Activated T-cell treated with anti-CD3 and anti-CD28 coated beads for 48 hours (primary cell): ENCODE results near the gene USB1.
"Not testable (repeated sequence)": the region's sequence is repeated elsewhere in the genome, so short reads cannot be mapped to it uniquely, and the experiment has no call there.

Source experiments
- DNase-seq: peaks from one replicate; pipeline ENCODE4 v3.0.0-alpha.2; 2020; ENCODE audit warnings: low read depth

Gene USB1

DNA sequence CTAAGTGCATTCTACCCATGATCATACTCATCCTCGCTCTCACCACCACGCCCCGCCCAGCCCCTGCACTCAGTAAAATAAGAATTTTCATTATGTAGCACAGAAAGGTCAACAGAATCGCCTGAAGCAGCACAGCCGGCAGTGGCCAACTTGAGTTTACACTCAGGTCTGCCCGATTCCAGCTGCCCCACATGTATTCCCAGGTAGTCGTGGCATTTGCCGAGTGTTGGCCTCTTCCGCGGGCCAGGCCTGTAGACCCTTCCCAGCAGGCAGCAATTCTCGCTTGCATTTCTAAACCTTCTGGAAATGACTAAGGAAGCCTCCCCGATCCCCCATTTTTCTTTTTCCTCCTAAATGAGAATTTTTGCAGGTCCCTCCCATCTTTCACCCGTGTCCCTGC, 30.9 kb upstream of the USB1 start:
- no peak for DNase-seq

- DNase-seq, result no peak
These were observed 30.2 kb upstream of the USB1 start, which contains the start of gene CNGB1 for GRCh38 chr16:57970970-57971369. Gene CNGB1 (minus strand): TSS chr16:57971128. CDS start chr16:57967286, 3,842 bp downstream.

- no peak for DNase-seq
These were observed 29.4 kb upstream of the USB1 start for GRCh38 chr16:57971848-57972247.

DNA sequence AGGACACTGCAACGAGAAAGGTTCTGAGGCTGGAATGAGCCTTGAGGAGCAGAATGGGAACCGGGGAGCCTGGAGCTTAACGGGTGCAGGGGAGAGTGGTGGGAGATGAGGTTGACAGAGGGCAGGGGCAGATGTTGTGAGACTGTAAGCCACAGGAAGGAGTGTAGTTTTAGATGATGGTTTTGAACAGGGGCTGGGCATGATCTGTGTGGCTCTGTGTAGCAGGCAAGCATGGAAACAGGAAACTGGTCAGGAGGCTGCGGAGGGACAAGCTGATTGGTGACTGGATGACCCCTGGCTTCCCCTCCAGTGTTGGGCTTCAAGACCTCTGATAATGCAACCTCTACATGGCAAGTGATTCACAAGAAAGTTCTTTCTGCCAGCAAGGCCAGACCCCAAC, 28.9 kb upstream of the USB1 start:
- DNase-seq, result no peak

DNA sequence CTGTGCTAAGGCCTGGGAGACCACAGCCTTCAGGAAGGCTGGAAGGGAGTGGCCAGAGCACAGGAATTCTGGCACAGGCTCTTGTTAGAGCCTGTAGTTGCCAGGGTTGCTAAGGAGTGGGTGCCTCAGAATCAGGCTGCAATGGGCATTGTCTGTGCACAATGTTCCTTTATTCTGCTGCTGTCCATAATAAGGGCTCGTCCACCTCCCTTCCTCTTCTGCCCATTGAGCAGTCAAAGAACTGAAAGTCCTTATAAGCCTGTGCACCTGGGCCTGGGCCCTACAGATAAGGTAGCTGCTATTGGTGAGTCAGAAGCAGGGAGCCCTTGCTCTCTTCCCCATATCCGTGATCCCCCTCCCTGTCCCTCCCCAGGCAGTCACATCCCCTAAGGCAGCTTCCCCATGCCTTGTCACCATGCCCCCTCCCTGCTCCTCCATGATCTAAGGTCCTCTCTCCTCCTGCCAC, 24.8 kb upstream of the USB1 start:
- no peak for DNase-seq

DNA sequence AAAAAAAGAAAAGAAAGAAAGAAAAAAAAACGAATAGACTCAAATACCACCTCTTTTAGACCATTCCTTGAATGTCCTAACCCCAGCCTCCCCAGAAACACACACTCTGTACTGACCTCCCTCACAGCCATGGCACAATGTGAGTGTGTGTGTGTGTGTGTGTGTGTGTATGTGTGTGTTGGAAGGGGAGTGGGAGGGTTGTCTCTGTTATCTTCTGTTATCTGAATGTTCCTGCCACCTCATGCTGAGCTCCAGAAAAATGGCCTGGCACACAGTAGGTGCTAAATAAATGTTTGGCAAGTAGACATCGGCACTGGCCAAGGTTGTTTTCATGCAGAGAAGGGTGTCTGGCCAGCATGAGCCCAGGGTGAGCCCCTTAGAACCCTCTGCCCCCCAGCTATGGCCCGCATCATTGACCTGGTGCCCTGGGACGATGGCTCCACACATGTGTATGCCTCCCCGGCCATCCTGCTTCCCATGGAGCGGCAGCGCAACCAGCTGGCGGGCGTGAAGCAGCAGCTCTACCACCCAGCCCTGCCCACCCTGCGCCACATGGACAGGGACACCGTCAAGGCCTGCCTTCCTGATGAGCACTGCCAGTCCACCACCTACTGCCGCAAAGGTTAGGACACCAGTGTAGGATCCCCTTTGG, 23.7 kb upstream of the USB1 start:
- no peak for DNase-seq

- not testable (repeated sequence) for DNase-seq
These were observed 23.1 kb upstream of the USB1 start for GRCh38 chr16:57978070-57978465.

DNA sequence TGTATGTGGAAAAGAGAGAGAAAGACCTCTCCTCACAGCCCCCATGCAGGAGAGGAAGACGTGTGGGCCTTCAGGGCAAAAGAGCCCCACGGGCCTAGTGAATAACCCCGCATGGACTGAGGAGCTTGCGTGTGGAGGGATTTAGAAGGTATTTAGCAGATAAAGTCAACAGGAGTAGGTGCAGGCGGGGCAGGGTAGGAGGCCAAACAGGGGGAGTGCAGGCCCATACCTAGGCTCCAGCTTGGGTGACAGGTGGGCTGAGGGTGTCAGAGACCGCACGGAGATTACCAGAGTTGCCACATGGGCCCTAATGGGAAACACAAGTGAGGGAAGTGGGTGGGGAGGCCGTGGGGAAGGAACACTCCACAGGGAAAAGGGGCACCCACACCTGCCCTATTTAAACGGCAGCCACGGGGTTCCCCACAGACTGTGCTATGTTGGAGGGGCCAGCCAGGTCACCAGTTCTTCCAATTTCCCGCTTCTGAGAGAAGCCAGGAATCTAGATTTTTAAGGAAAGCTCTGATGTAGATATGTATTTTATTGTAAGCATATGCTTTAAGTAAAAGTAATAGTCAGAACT, 22.1 kb upstream of the USB1 start:
- no peak for DNase-seq

- no peak for DNase-seq
These were observed 19.6 kb upstream of the USB1 start for GRCh38 chr16:57981636-57982035.

- DNase-seq, result no peak
These were observed 18.8 kb upstream of the USB1 start for GRCh38 chr16:57982385-57982784.

- peak; percentile 90 for DNase-seq
These were observed 16.6 kb upstream of the USB1 start for GRCh38 chr16:57984443-57985203.

DNA sequence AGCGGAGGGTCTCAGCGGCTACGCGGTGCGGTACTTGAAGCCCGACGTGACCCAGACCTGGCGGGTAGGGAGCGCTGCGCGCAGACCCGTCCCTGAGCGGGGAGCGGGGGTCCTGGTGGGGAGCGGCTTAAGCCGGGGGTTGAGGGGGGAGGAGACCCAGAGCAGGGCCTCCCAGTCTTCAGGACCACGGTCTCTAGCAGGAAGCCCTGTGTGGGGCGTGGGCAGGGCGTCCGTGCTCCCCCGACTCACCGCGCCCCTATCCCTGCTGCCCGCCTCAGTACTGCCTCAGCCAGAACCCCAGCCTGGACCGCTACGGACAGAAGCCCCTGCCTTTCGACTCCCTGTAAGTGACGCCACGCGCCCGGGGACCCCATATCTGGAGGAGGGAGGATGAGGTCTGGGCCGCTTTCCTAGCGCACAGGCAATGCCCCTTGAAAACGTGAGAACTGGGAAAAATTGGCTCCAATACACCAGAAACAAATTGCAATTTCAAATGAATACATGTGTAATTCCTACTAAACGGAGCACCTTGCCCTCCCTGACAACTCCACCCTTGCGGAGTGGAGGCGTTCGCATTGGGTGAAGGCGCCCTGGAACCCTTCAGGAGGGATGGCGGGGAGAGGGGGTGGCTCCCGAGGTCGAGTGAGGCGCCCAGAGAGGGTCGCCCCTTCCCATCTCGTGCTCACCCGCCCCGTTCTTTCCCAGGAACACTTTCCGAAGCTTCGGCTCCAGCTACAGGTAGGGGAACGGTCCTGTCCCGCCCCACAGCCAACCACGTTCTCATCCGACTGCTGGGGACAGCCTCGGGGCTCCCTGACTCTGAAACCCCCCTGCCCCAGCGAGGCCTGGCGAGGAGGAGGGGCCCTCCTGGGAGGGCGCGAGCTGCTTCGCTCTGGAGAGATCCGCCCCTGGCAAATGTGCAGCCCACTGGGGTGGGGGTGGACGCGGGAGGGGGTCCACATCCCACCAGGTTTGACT, 15.7 kb upstream of the USB1 start:
- no peak for DNase-seq

GRCh38 chr16:57986196-57986595, 15.0 kb upstream of the USB1 start:
- DNase-seq, result no peak

DNA sequence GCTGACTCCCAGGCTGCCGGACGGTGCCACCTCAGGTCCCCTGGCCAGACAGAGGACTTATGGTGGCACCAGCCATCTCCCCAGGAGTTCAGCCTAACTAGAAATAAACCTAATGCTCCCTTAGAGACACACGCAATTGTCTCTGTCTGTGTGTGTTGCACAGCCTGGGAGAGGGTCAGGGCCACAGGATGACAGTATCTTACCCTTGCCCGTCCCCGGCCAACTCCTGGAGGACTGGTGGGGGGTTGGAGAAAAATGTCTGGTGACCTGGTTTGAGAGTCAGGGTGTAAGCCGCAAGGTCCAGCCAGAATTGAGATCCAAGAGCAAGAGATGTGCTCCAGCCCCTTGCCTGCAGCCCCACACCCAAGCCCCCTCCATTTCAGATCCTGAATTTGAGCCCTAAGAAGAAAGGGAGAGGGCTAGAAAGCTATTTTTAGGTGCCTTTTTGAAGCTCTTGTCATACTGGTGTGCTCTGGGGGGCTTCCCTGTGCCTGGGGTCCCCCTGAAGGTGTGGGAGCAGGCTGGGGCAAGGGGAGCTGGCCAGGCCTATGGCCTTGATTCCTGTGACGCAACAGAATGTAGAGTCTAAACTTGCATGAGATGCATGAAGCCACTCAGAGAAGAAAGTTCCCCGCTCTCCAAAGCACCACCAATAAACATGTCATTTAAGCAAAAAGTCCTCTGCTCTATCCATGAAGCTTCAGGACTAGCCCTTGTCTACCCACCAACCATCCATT, 13.6 kb upstream of the USB1 start:
- DNase-seq, result no peak

DNA sequence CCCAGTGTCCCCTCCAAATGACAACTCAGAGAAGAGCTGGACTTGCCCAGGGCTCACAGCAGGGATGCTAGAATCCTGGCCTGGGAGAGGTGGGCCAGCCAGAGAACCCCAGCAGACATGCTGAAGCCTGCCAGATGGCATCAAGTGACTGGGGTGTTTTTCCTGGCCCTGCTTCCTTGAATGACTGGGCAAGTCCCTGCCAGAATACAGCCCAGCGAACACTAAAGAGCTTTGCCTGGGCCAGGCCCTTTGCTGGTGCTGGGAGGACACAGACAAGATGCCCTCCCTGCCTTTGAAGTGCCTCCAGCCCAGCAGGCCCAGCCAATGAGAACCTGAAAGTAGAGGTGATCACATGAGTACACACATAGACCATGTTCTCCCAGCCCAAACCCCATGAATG, 12.3 kb upstream of the USB1 start:
- DNase-seq, result no peak

DNA sequence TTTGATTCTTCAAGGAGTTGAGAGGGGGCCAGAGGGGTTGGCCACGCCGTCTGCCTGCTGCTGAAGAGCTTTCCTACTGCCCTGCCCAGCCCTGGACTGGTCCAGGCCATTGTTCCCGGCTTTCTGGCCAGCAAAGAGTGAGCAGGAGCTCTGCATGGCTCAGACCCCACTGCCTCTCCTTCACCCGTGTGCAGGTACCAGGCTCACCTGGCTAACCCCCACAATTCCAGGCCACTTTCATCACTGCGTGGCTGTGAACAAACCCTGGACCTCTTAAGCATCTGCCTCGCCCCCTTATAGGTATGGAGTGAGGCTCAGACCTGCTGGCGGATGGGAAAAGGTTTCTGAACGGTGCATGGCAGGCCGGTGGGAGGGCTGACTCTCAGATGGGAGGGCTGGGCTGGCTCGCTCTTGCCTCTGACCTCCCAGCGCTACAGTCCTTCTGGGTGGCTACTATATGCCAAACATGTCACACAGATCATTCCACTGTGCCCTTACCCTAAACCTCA, 9.6 kb upstream of the USB1 start:
- DNase-seq, result no peak

DNA sequence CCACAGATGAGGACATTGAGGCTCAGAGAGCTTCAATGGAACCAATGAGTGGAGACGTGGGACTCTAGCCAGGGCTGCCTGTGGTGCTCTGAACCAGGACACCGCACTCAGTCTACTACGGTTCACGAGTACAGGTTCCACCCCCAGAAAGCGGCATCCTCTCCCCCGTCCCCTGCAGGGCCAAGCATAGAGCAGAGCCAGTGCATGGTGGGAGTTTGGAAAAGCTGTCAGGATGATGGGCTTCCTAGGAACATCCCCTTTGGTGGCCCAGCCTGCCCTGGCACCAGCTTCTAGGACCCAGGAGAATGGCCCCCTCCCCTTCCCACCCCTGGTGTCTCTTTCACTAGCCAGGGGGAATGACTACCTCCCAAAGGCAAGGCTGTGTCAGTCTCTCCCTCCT, 9.1 kb upstream of the USB1 start:
- DNase-seq, result no peak

- no peak for DNase-seq
These were observed 7.8 kb upstream of the USB1 start for GRCh38 chr16:57993438-57993837.

- DNase-seq, result no peak
These were observed 7.3 kb upstream of the USB1 start for GRCh38 chr16:57993897-57994296.

- no peak for DNase-seq
These were observed 6.8 kb upstream of the USB1 start for GRCh38 chr16:57994361-57994760.

GRCh38 chr16:57994778-57995177, 6.4 kb upstream of the USB1 start:
- DNase-seq, result peak; percentile 21
